ENCODE measurements around the gene AMPD3.

DNA sequence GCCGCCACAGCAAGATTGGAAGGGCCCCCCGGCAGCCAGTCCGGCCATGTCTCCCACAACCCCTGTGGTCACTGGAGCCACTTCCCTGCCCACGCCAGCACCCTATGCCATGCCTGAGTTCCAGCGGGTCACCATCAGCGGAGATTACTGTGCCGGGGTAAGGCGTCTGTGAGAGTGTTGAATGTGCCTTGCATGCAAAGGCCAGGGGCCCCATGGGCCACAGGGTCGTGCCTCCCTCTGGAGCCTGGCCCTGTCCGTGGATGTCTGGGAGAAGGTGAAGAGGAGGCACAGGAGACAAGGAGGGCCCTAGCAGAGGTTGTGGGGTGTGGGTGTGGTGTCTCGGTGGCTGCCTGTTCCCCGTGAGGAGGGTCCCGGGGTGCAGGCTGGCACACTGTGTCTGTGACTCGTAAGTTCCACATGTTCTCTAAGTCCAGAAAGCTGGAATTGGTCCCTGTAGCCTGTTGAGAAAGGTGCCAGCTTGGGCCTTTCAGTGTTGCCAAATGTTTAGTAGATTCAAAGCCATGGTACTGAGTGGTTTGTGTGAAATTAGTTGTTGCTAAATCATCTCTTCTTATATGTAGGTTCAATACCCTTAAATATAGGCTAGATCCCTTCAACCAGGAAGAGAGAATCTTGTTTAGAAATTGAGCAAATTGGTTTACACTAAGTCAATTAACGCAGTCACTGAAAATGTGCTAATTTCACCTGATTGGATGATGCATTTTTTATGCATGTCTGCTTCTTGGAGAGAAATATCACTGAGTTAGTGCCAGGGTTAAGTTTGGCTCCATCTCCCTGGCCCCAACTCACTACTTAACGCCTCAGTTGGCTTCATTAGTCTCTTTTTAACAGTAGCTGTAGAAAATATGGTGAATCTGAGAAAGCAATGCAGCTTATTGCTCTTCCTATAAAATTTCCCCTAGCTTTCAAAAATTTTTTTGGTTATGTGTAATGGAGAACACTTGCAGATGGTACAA lies 23.8 kb downstream of the AMPD3 start:
- TF ChIP-seq CTCF (IDR thresholded peaks at IDR 0.05; ENCODE audit: extremely low read depth in 1 of 2, insufficient read depth in 1 of 2, low read depth in 1 of 2, low read length in 2 of 2) (no peak), MYC (IDR thresholded peaks at IDR 0.05; ENCODE audit: low read depth, low read length) (no peak), JUN (IDR thresholded peaks at IDR 0.05; ENCODE audit: borderline replicate concordance, insufficient read depth, insufficient read length, low read depth) (no peak)

All from endothelial cell of umbilical vein (primary cell).